Activated CD4-positive, alpha-beta T cell treated with anti-CD3 and anti-CD28 coated beads for 36 hours (primary cell): ENCODE data around the gene MTTP. TPM values are rescaled to one million over a fixed set of nuclear protein-coding genes. Genes with fewer than 3 reads are reported as not detected.

ENCODE experiments used
- ATAC-seq: fragments of 200-7000 bp; cut with Tn5 transposase; one replicate; pipeline ENCODE4 v1.10.0; 2021; ENCODE audit warnings: mild to moderate bottlenecking, moderate library complexity
- CTCF ChIA-PET: fragments of 350-600 bp; sonication (Branson Sonifier 250); formaldehyde crosslinking; loops from one replicate; lab custom pipeline; 2021; ENCODE audit warnings: antibody characterized with exemption; lab: Charles Lee
- POLR2A ChIA-PET: fragments of 350-600 bp; sonication (Branson Sonifier 250); formaldehyde crosslinking; loops from one replicate; lab custom pipeline; 2021; ENCODE audit warnings: antibody characterized with exemption, inconsistent platforms; lab: Charles Lee
- DNase-seq: peaks from one replicate; pipeline ENCODE4 v3.0.0-alpha.2; 2020
- H3K27ac Mint-ChIP-seq: one replicate; pipeline ENCODE4 v1.8.0; 2021; ENCODE audit warnings: mixed read lengths
- H3K27me3 Mint-ChIP-seq: one replicate; pipeline ENCODE4 v1.8.0; 2021; ENCODE audit warnings: mixed read lengths
- H3K36me3 Mint-ChIP-seq: one replicate; pipeline ENCODE4 v1.8.0; 2021; ENCODE audit warnings: low read depth, mixed read lengths
- H3K4me1 Mint-ChIP-seq: one replicate; pipeline ENCODE4 v1.8.0; 2021; ENCODE audit warnings: mixed read lengths
- H3K4me3 Mint-ChIP-seq: one replicate; pipeline ENCODE4 v1.8.0; 2021; ENCODE audit warnings: mild to moderate bottlenecking, moderate library complexity, mixed read lengths
- H3K9me3 Mint-ChIP-seq: one replicate; pipeline ENCODE4 v1.8.0; 2021; ENCODE audit warnings: low read depth, mixed read lengths
- intact Hi-C, 2 experiments: fragments of 100-400 bp; cut with DNase I in 1 of 2; cut with micrococcal nuclease in 1 of 2; formaldehyde crosslinking; loops; one replicate each; pipeline versions ENCODE4 v1.14.2 to v1.15.1; 2022 to 2024; cut with DNase I, micrococcal nuclease
- total RNA-seq, 2 experiments: library from RNA; stranded (reverse); gene quantifications; one replicate each; pipeline ENCODE4 v1.2.3, GENCODE V29; 2021

The MTTP gene
- total RNA-seq, 2 experiments from 2014 or later: 0.16 to 0.25 TPM

DNA sequence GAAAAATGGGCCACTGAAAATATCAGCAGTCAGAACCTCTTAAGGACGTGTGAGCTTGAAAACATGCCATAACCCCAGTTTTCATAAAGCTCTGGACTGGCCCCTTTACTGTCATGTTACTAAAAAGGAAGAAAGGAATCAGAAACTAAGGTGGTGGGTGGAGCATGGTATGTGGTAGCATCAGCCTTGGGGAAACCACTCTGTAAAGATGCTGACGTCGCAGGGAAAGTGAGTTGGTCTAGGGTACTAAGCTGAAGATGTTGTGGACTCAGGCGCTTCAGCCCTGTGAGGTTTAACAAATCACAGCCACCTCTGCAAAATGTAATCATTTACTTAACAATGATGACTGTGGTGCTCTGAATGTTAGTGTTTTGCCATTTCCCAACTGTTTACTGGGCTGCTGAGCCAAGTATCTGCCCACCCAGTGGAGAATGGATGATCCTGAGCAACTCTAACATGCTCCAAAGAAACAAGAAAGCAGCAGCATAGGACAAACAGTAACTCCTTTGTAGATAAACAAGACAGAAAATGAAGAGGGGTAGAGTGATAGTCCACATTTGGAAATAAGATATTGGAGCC lies 49.6 kb downstream of the MTTP start:
- ChIA-PET POLR2A (no interaction called here), CTCF (interaction anchor here (1.8 kb wide), 1 partner anchor 60 kb away, joined by 4 read pairs; the partner anchor contains the start of gene TRMT10A)
- Mint-ChIP-seq H3K27ac (no peak overlapping the region), H3K36me3 (no peaks in the 10 kb centered on the region), H3K27me3 (no peaks in the 10 kb centered on the region), H3K9me3 (no peaks in the 10 kb centered on the region), H3K4me1 (peaks cover 6% of the 10 kb centered on the region), H3K4me3 (no peak overlapping the region)
- ATAC-seq (peak; percentile 80), DNase-seq (peak; percentile 34)
- intact Hi-C loops: no loop called here

DNA sequence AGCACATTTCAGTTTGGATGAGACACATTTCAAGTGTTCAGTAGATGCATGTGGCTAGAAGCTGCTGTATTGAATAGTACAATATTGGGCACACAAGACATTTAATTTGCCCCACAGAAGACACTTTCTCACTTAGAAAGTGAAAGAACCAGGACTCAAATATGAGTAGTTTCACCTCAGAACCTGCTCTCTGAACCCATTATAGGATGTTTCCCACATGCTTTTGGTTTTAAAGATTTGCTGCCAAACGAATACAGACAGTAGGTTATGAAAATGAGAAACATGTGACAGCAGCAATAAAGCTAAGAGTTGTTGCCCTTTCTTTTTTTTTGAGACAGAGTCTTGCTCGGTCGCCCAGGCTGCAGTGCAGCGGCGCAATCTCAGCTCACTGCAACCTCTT lies 50.7 kb downstream of the MTTP start:
- H3K27ac Mint-ChIP-seq: no peak overlapping the region
- intact Hi-C loops: no loop called here
- DNase-seq (no peak), ATAC-seq (no peak)
- POLR2A ChIA-PET: no interaction called here
- no peaks in the 10 kb centered on the region for H3K36me3 Mint-ChIP-seq
- H3K4me1 Mint-ChIP-seq: peaks cover 14% of the 10 kb centered on the region
- CTCF ChIA-PET: interaction anchor here (0.7 to 1.8 kb wide), 2 partner anchors 62 to 186 kb away, joined by 3 to 4 read pairs; partner anchors contain the start of gene TRMT10A
- no peak overlapping the region for H3K4me3 Mint-ChIP-seq
- no peaks in the 10 kb centered on the region for H3K9me3 Mint-ChIP-seq
- H3K27me3 Mint-ChIP-seq: no peaks in the 10 kb centered on the region

DNA sequence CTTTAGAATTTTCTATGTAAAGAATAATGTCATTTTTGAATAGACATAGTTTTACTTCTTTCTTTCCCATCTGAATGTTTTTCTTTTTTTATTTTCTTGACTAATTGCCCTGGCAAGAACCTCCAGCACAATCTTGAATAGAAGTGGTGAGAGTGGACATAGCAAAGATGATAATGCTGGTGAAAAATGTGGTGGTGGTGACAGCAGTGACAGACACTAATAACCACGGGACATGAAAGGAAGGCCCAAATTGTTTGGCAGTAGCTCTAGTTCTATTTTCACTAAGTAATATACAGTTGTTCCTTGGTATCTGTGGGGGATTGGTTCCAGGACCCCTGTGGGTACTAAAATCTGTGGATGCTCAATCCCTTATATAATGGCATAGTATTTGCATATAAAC lies 53.4 kb downstream of the MTTP start:
- Mint-ChIP-seq H3K9me3 (no peaks in the 10 kb centered on the region), H3K27me3 (no peaks in the 10 kb centered on the region), H3K36me3 (no peaks in the 10 kb centered on the region), H3K27ac (no peak overlapping the region), H3K4me1 (peaks cover 14% of the 10 kb centered on the region), H3K4me3 (no peak overlapping the region)
- intact Hi-C loops: no loop called here
- DNase-seq (no peak), ATAC-seq (no peak)
- CTCF ChIA-PET: no interaction called here
- POLR2A ChIA-PET: no interaction called here

DNA sequence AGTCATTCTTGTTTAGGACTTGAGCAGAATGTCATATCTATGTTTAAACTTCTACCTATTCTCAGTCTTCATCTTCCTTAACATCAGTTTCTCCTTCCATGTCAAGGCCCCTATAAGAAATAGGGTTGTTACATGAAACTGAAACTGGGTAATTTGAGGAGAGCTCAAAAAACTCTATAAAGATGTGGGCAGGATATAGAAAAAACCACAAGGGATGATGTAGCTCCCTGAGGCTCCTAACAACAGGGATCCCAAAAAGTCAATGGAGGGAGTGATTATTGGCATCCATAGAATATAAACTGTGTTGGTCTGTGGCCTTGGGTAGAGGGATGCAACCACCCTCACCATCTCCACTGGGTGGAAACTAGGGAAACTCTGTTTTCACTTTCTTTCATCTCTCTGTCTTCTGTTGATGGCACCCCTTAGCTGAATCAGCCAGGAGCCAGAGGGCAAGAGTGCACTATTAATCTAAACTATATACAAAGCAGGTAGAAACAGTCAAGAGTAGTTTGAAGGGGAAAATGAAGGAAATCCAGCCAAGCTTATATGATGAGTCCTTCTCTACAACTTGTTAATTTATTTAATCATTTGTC lies 55.4 kb downstream of the MTTP start:
- no peak overlapping the region for H3K4me3 Mint-ChIP-seq
- no peaks in the 10 kb centered on the region for H3K9me3 Mint-ChIP-seq
- H3K27ac Mint-ChIP-seq: no peak overlapping the region
- CTCF ChIA-PET: interaction anchor here (0.7 to 1.1 kb wide), 2 partner anchors 12 to 41 kb away, joined by 3 read pairs; no protein-coding TSS in a partner anchor
- no peak for DNase-seq
- POLR2A ChIA-PET: no interaction called here
- peak; percentile 19 for ATAC-seq
- peaks cover 8% of the 10 kb centered on the region for H3K4me1 Mint-ChIP-seq
- peaks cover 2% of the 10 kb centered on the region for H3K27me3 Mint-ChIP-seq
- no peaks in the 10 kb centered on the region for H3K36me3 Mint-ChIP-seq
- intact Hi-C loops: no loop called here

DNA sequence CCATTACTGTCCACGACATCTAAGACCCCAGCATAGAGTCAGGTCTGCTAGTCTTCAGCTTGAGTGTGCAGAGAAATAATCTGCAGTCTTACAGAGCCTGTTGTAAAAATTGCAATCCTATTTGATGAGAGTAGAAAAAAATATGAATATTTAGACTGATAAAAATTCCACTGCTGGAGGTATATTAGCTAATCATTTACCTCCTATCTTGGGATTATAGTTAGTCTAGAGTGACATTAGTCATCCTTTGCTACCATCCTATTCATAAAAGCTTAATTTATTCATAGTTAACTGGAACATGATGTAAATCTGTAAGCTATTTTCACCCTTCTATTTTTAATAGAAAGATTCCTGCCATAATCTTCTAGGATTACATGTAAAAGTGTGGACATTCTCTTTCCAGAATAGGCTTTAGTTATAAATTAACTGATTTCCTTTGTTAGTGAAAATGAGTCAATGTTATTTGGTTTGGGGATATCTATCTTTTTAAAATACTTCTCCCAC lies 56.3 kb downstream of the MTTP start:
- no peak for DNase-seq
- Mint-ChIP-seq H3K36me3 (no peaks in the 10 kb centered on the region), H3K4me3 (no peak overlapping the region), H3K9me3 (no peaks in the 10 kb centered on the region), H3K27ac (no peak overlapping the region), H3K27me3 (peaks cover 2% of the 10 kb centered on the region), H3K4me1 (peaks cover 8% of the 10 kb centered on the region)
- no peak for ATAC-seq
- POLR2A ChIA-PET: no interaction called here
- intact Hi-C loops: no loop called here
- CTCF ChIA-PET: interaction anchor here (0.7 to 1.1 kb wide), 2 partner anchors 12 to 40 kb away, joined by 3 read pairs; no protein-coding TSS in a partner anchor

DNA sequence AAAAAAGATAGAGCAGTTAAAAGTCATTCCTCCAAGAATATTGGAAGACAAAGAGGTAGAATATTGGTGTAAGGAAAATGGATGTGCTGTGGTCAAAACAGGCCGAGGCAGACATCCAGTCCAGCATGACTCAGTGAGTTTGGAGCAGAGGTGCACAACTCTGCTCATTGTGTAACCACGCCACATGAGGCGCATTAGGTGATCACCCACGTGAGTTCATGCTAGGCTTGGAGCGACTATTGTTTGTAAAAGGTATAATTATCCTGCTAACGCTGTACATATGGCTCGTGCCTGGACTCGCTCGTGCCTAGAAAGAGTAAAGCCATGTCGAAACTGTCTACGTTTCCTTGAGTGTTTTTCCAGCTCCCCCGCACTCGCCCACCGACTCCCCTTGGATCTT lies 59.1 kb downstream of the MTTP start:
- Mint-ChIP-seq H3K4me1 (peaks cover 8% of the 10 kb centered on the region), H3K4me3 (no peak overlapping the region), H3K27ac (no peak overlapping the region), H3K27me3 (peaks cover 4% of the 10 kb centered on the region), H3K9me3 (no peaks in the 10 kb centered on the region), H3K36me3 (no peaks in the 10 kb centered on the region)
- POLR2A ChIA-PET: no interaction called here
- CTCF ChIA-PET: no interaction called here
- ATAC-seq (no peak), DNase-seq (no peak)
- intact Hi-C loops: no loop called here

DNA sequence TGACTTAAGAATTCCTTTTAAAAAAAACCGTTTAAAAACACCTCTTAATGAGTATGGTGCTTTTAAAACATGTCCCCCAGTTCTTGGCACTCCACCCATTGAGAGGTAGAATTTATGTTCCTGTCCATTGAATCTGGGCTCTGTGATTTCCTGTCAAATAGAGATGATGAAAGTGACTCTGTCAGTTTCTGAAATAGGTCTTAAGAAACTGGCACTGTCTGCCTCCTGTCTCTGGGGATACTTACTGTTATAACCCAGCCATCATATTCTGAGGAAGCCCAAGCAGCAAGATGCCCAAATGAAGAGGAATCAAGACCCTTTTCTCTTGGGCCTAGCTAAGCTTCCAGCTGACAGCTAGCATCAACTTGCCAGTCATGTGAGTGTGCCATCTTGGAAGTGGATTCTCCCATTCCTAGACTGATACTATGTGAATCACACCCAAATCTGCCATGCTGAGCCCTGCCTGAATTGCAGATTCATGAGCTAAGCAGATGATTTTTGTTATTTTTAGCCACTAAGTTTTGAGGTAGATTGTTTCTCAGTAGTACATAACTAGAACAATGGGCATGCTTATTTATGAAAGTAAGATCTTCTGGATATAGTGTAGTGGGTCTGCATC lies 60.2 kb downstream of the MTTP start:
- CTCF ChIA-PET: no interaction called here
- H3K4me1 Mint-ChIP-seq: peaks cover 5% of the 10 kb centered on the region

DNA sequence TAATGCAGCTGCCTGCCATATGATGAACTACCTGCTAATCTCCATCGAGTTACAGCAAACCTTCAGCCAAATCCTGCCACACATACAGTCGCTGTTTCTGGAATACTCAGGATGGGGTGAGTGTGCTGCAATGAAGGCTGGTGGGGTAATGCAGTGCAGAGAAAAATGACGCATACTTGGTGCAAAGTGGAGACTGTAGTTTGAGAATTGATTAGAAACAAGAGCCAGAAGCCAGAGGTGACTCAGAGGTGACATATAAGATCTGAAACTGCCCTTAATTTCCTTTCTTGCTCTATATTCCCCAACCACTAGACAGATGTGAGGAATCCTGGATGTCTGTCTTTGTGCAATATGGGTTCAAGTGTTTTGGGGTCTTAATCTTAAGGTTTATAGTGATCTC lies 61.0 kb downstream of the MTTP start:
- intact Hi-C loops: no loop called here
- ChIA-PET POLR2A (no interaction called here), CTCF (no interaction called here)
- ATAC-seq (peak; percentile 36), DNase-seq (no peak)
- H3K9me3 Mint-ChIP-seq: no peaks in the 10 kb centered on the region
- no peaks in the 10 kb centered on the region for H3K36me3 Mint-ChIP-seq
- H3K27me3 Mint-ChIP-seq: peaks cover 9% of the 10 kb centered on the region
- no peak overlapping the region for H3K4me3 Mint-ChIP-seq
- no peak overlapping the region for H3K27ac Mint-ChIP-seq
- no peaks in the 10 kb centered on the region for H3K4me1 Mint-ChIP-seq

More for the DNA sequence above, 60.2 kb downstream of the MTTP start:
- ATAC-seq: no peak
- Mint-ChIP-seq H3K9me3 (no peaks in the 10 kb centered on the region), H3K27me3 (peaks cover 4% of the 10 kb centered on the region), H3K4me3 (no peak overlapping the region), H3K27ac (no peak overlapping the region), H3K36me3 (no peaks in the 10 kb centered on the region)
- intact Hi-C loops: no loop called here
- POLR2A ChIA-PET: no interaction called here
- DNase-seq: no peak

DNA sequence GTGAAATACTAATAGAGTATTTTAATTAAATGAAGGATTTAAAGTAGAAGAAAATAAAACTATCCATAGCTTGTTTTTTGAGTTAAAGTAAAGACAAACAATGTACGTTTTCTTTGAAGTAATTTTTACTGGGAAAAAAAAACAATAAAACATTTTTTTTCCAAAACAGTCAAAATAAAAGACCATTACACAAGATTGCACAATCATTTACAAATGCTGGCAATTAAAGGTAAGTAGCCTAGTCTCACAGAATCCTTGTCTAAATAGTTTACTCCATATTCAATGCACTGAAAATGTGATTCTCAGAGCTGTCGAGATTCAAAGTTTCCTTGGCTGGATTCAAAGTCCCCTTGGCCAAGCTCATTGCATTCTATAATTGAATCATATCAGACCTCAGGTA lies 61.8 kb downstream of the MTTP start:
- CTCF ChIA-PET: interaction anchor here (1.0 to 1.3 kb wide), 2 partner anchors 11 to 171 kb away, joined by 3 to 4 read pairs; no protein-coding TSS in a partner anchor
- no peaks in the 10 kb centered on the region for H3K36me3 Mint-ChIP-seq
- POLR2A ChIA-PET: interaction anchor here (0.6 kb wide), 1 partner anchor 50 kb away, joined by 3 read pairs; no protein-coding TSS in a partner anchor
- no peak overlapping the region for H3K4me3 Mint-ChIP-seq
- H3K27me3 Mint-ChIP-seq: peaks cover 11% of the 10 kb centered on the region
- H3K9me3 Mint-ChIP-seq: no peaks in the 10 kb centered on the region
- ATAC-seq: no peak
- intact Hi-C loops: no loop called here
- no peak for DNase-seq
- H3K4me1 Mint-ChIP-seq: no peaks in the 10 kb centered on the region
- no peak overlapping the region for H3K27ac Mint-ChIP-seq

DNA sequence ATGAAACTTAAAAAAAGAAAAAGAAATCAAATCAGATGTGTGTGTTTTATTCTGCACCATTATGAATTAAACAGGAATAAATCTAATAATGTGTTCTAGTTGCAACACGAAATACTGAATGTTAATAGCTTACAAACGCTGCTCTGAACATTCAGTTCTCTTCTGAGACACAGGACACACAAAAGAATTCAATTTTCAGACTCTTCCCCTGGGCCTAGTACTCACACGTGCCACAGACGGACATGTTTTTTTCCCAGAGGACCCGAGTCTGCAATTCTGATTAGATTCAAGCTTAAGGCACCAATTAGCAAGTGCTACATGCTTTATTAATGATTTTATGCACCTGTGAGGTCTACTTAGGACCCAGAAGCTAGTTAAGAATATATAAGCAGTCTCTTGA lies 62.5 kb downstream of the MTTP start:
- no peak overlapping the region for H3K4me3 Mint-ChIP-seq
- no peaks in the 10 kb centered on the region for H3K4me1 Mint-ChIP-seq
- H3K27me3 Mint-ChIP-seq: peaks cover 12% of the 10 kb centered on the region
- CTCF ChIA-PET: interaction anchor here (1.0 to 1.3 kb wide), 2 partner anchors 10 to 171 kb away, joined by 3 to 4 read pairs; no protein-coding TSS in a partner anchor
- POLR2A ChIA-PET: interaction anchor here (0.6 kb wide), 1 partner anchor 49 kb away, joined by 3 read pairs; no protein-coding TSS in a partner anchor
- intact Hi-C loops: no loop called here
- ATAC-seq: no peak
- H3K9me3 Mint-ChIP-seq: no peaks in the 10 kb centered on the region
- H3K27ac Mint-ChIP-seq: no peak overlapping the region
- DNase-seq: no peak
- H3K36me3 Mint-ChIP-seq: no peaks in the 10 kb centered on the region

DNA sequence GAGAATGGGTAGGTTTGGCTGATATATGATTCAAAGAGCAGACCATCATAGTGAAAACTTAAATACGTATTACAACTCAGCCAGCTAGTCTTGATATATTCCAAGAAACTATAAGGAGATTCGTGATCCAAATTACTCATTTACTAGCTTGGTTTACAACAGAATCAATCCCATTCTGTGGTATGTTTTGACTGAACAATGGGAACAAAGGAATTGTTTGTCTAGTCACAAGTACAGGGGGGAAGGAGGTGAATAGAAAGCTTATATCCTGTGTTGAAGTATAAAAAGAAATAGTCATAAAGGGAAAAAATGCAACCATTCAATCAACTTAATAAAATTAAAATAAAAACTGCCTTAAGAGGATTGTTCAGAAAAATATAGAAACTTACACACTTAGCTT lies 66.1 kb downstream of the MTTP start:
- no peaks in the 10 kb centered on the region for H3K4me1 Mint-ChIP-seq
- H3K27ac Mint-ChIP-seq: no peak overlapping the region
- POLR2A ChIA-PET: no interaction called here
- H3K9me3 Mint-ChIP-seq: no peaks in the 10 kb centered on the region
- DNase-seq: no peak
- intact Hi-C loops: no loop called here
- H3K36me3 Mint-ChIP-seq: no peaks in the 10 kb centered on the region
- ATAC-seq: no peak
- peaks cover 14% of the 10 kb centered on the region for H3K27me3 Mint-ChIP-seq
- CTCF ChIA-PET: interaction anchor here (1.2 to 2.0 kb wide), 2 partner anchors 25 to 168 kb away, joined by 4 to 5 read pairs; no protein-coding TSS in a partner anchor
- no peak overlapping the region for H3K4me3 Mint-ChIP-seq
